GM18526 (cell line): Measurements from ENCODE around the gene RNPEPL1.

Experiments used
- POLR2A ChIP-seq: IDR thresholded peaks from 3 replicates; pipeline ENCODE4 v1.6.1; 2011; ENCODE audit not compliant: insufficient read length; ENCODE audit errors: extremely low read depth

Gene RNPEPL1

GRCh38 chr2:240569523-240569997, 1.3 kb downstream of the RNPEPL1 start:
- TF ChIP-seq POLR2A, result no peak

DNA sequence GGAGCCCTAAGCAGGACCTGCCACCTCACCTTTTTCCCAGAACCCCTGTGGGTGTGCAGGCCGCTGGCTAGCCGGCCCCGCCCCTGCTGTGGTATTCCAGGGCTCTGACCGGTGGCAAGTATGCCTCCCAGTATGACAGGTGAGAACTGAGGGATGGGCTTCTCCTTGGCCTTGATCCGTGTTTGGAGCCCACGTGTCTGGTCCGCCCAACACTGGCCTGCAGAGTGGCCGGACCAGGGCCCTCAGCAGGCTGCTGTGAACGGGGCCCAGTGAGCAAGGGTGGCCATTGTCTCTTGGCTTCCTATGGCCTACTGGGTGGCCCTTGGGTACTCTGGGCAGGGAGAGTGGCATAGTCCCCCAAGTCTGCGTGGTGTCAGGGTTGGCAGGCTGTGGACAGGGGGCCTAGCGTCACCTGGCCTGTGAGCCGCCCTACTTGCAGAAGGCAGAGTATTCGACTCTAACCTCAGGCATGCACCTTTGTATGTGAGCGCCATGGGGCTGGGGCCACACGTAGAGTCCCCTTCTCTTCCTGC, 1.8 kb downstream of the RNPEPL1 start:
- TF ChIP-seq POLR2A, result no peak

DNA sequence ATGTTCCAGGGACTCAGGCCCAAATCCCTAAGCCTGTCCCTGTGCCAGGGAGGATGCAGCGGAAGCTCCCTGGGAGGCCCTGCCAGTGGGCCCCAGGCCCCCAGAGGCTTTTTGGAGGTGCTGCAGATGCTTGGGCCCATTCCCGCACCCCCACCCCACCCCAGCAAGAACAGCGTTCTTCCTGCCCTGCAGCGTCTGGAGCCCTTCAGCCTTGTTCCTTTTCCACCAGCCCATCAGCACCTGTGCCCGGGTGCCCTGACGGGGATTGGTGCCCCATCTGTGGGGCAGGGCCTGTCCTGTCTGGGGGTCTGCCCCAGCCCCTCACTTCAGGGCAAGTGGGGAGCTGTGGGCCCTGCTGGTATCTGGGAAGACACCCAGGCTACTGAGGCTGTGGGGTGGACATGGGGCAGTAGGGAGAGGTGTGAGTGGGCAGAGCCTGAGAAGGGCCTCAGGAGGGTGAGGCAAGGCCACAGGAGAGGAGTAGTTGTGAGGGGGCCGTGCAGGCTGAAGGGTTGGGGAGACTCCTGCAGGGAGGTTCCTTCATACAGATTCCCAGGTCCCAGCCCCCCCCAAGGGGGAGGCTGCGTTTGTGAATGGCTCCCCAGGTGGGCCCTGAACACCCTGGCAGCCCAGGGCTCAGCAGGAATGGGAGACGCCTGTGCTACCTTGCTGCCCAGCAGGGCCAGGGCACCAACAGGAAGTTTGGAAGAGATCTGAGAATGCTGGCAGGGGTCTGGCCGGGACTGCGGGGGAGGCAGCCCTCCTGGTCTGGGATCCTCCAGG, 2.4 kb downstream of the RNPEPL1 start:
- no peak for TF ChIP-seq POLR2A

- no peak for TF ChIP-seq POLR2A
Measured at GRCh38 chr2:240571314-240571973, 3.2 kb downstream of the RNPEPL1 start.

- TF ChIP-seq POLR2A, result no peak
Measured at GRCh38 chr2:240572141-240573031, 4.1 kb downstream of the RNPEPL1 start.

DNA sequence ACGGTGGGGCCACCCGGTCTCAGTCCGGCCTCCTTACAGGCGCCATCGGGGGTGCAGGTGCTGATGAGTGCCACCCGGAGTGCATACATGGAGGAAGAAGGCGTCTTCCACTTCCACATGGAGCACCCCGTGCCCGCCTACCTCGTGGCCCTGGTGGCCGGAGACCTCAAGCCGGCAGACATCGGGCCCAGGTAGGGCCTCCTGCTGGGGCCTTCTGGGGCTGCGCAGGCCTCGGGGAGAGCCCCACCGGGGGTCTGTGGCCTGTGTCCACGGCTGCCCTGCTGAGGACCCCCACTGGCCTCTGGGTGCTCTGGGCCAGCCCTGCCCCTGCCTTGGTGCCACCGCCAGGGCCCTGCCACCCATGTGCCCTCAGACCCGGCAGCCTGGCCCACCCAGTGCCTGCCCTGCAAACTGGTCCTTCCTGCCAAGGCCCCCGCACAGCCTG, 4.8 kb downstream of the RNPEPL1 start:
- TF ChIP-seq POLR2A, result no peak

GRCh38 chr2:240573516-240574385, 5.5 kb downstream of the RNPEPL1 start:
- TF ChIP-seq POLR2A, result no peak

DNA sequence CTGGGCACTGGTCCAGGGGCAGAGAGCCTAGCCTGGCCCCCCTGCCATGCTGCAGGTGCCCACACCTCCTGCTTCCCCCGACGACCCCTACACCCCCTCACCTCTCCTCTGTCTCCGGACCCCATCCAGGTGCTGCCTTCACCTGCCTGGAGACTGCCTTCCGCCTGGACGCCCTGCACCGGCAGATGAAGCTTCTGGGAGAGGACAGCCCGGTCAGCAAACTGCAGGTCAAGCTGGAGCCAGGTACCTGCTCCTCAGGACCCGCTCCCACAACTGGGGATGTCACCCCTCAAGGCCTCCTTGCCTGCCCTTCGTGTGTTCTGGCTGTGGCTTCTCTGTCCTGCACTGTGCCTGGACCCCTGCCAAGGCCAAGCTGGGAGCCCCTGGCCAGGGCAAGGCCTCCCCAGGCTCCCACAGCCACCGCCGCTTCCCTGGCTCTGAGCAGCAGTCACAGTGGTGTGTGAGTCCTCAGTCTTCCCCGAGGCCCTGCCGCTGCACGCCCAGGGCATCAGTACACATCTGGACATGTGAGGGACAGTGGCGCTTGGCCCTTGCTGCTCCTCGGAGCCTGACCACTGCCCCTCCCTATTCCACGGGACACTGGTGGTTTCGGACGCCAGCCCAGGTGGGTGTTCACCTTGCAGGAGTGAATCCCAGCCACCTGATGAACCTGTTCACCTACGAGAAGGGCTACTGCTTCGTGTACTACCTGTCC, 6.3 kb downstream of the RNPEPL1 start:
- no peak for TF ChIP-seq POLR2A

- TF ChIP-seq POLR2A, result no peak
Measured at GRCh38 chr2:240575101-240575965, 7.0 kb downstream of the RNPEPL1 start.

- TF ChIP-seq POLR2A, result no peak
Measured at GRCh38 chr2:240576036-240576435, 7.8 kb downstream of the RNPEPL1 start.

DNA sequence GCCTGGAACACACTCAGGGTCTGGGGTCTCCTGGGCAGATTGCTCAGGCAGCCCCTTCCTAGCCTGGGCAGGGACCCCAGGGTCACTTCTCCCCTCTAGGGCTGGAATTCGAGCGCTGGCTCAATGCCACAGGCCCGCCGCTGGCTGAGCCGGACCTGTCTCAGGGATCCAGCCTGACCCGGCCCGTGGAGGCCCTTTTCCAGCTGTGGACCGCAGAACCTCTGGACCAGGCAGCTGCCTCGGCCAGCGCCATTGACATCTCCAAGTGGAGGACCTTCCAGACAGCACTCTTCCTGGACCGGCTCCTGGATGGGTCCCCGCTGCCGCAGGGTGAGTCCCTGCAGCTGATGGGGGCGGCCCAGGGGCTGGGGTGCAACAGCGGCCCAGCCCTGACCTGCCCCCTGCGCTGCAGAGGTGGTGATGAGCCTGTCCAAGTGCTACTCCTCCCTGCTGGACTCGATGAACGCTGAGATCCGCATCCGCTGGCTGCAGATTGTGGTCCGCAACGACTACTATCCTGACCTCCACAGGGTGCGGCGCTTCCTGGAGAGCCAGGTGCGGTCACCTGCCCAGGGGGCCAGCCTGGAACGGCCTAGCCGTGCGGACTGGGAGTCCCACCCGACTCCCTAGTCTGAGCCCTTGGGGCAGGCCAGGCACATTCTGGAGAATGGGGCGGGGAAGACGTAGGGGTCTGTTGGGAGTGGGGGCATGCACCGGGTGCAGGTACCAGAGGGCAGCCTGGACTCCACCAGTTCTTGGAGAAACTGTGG, 8.3 kb downstream of the RNPEPL1 start:
- TF ChIP-seq POLR2A, result no peak
